Naive thymus-derived CD8-positive, alpha-beta T cell (primary cell): ENCODE measurements around the gene KCP. TPM values are rescaled to one million over a fixed set of nuclear protein-coding genes. Genes with fewer than 3 reads are reported as not detected.
A peak's percentile ranks its signal among the peaks of the same experiment; 100 is the strongest.

ENCODE experiments used
- ATAC-seq, 2 donors: fragments of 150-1000 bp; cut with Tn5 transposase in 1 of 2; sonication (Bioruptor Pico), chemical (Tn5 transposase) in 1 of 2; 1 replicate in 1 of 2; 2 replicates in 1 of 2; pipeline ENCODE4 v1.10.0; 2021; ENCODE audit warnings: mild to moderate bottlenecking in 2 of 2, moderate library complexity in 2 of 2
- POLR2A ChIA-PET: fragments of 350-600 bp; sonication (Branson Sonifier 250); formaldehyde crosslinking; loops from one replicate; lab custom pipeline; 2021; ENCODE audit warnings: antibody characterized with exemption; lab: Charles Lee
- DNase-seq, 10 donors: peaks; one replicate each; pipeline versions ENCODE4 v3.0.0 to v3.0.0-alpha.2; 2020 to 2022
- H3K27ac Mint-ChIP-seq, 10 donors: one replicate each; pipeline ENCODE4 v1.8.0; 2020 to 2022; ENCODE audit warnings: mild to moderate bottlenecking in 10 of 10, mixed read lengths in 10 of 10, moderate library complexity in 4 of 10, inconsistent platforms in 1 of 10
- H3K27me3 Mint-ChIP-seq, 5 donors: one replicate each; pipeline ENCODE4 v1.8.0; 2021 to 2022; ENCODE audit warnings: mixed read lengths in 5 of 5
- H3K36me3 Mint-ChIP-seq, 3 donors: one replicate each; pipeline ENCODE4 v1.8.0; 2020 to 2022; ENCODE audit warnings: mixed read lengths in 3 of 3, mild to moderate bottlenecking in 2 of 3, inconsistent platforms in 1 of 3
- H3K4me1 Mint-ChIP-seq, 4 donors: one replicate each; pipeline ENCODE4 v1.8.0; 2021 to 2022; ENCODE audit warnings: mixed read lengths in 4 of 4
- H3K4me3 Mint-ChIP-seq, 10 donors: one replicate each; pipeline ENCODE4 v1.8.0; 2020 to 2022; ENCODE audit warnings: mild to moderate bottlenecking in 10 of 10, mixed read lengths in 10 of 10, moderate library complexity in 6 of 10, inconsistent platforms in 1 of 10
- H3K9me3 Mint-ChIP-seq, 9 donors: one replicate each; pipeline ENCODE4 v1.8.0; 2020 to 2022; ENCODE audit warnings: mixed read lengths in 9 of 9, mild to moderate bottlenecking in 3 of 9, inconsistent platforms in 1 of 9, moderate library complexity in 1 of 9
- polyA plus RNA-seq, 3 donors: library from polyadenylated mRNA; unstranded; fragments of 300-500 nt; fragmentation: Illumina TruSeq; gene quantifications; one replicate each; pipeline ENCODE4 v1.2.3, GENCODE V29; 2021
- total RNA-seq, 8 experiments: library from RNA in 2 of 8; stranded (reverse) in 2 of 8; gene quantifications; one replicate each; pipeline ENCODE4 v1.2.3 and lab custom pipeline; 2021 to 2026

Gene KCP
- total and polyA plus RNA-seq, 5 experiments from 2014 or later, result 0.29 to 0.33 TPM; not detected in 3

DNA sequence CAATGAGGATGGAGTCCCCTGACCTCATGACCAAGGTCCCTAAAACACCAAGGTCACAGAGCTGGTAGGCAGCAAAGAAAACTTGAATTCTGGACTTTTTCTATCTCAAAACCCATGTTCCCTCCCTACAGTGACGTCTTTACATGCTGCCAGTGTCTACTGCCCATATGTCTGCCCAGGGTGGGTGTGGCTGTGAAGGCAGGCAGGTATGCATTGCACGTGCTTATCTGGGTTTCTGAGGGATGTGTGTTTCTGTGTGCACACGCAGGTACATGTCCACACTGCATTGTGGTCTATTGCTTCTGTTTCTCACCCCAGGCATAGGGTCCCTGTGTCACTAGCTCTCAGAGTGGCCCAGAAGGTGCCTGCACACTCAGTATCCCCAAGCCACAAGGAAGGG, 34.4 kb downstream of the KCP start:
- DNase-seq (no peak), ATAC-seq (no peak)
- POLR2A ChIA-PET, result no interaction called here
- Mint-ChIP-seq H3K36me3 (no peaks in the 10 kb centered on the region), H3K27ac (no peak overlapping the region), H3K4me3 (no peak overlapping the region), H3K4me1 (peaks cover 0 to 3% (median 0%) of the 10 kb centered on the region in 4 donors), H3K9me3 (no peaks in the 10 kb centered on the region), H3K27me3 (peaks cover 0 to 3% (median 0%) of the 10 kb centered on the region in 5 donors)

GRCh38 chr7:128875523-128875948, 35.0 kb downstream of the KCP start:
- ATAC-seq (no peak), DNase-seq (no peak)
- Mint-ChIP-seq H3K9me3 (no peaks in the 10 kb centered on the region), H3K36me3 (no peaks in the 10 kb centered on the region), H3K27me3 (peaks cover 0 to 2% (median 0%) of the 10 kb centered on the region in 5 donors), H3K4me1 (peaks cover 0 to 2% (median under 1%) of the 10 kb centered on the region in 4 donors), H3K4me3 (no peak overlapping the region), H3K27ac (peak overlapping the region in 1 of 10 donors; percentile 37)
- POLR2A ChIA-PET, result no interaction called here

- Mint-ChIP-seq H3K27me3 (peaks cover 0 to 2% (median 0%) of the 10 kb centered on the region in 5 donors), H3K27ac (peak overlapping the region in 1 of 10 donors; percentile 53), H3K4me3 (peak overlapping the region in 1 of 10 donors; percentile 29)
These were observed 36.1 kb downstream of the KCP start for GRCh38 chr7:128874140-128875031.

DNA sequence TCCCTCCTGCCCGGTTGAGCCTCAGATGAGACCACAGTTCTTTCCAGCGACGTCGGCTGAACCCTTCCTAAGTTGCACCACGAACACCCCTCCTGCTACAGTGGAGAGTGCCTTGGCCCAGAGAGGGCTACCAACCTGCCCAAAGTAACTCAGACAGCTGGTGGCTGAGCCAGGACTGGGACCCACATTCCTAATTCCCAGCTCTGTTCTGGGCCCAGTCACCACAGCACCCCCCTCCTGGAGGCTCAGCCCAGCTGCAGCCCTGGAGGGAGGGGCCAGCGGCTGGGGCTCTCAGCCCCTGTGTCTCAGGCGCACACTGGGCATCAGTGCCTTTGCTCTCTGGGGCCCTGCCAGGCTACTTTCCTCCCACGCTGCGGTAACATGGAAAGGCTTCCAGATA, 37.3 kb downstream of the KCP start:
- H3K4me3 Mint-ChIP-seq, result no peak overlapping the region
- POLR2A ChIA-PET, result no interaction called here
- peak overlapping the region in 1 of 10 donors; percentile 53 for H3K27ac Mint-ChIP-seq

More at GRCh38 chr7:128874140-128875031, 36.1 kb downstream of the KCP start:
- POLR2A ChIA-PET, result no interaction called here
- Mint-ChIP-seq H3K36me3 (no peaks in the 10 kb centered on the region), H3K9me3 (no peaks in the 10 kb centered on the region), H3K4me1 (peaks cover 4 to 6% (median 6%) of the 10 kb centered on the region in 4 donors)
- ATAC-seq, result no peak
- DNase-seq, result no peak

GRCh38 chr7:128872394-128872824, 38.1 kb downstream of the KCP start:
- no peak overlapping the region for H3K4me3 Mint-ChIP-seq
- no peaks in the 10 kb centered on the region for H3K9me3 Mint-ChIP-seq
- ATAC-seq, result no peak
- peaks cover 7 to 14% (median 11%) of the 10 kb centered on the region in 4 donors for H3K4me1 Mint-ChIP-seq
- H3K36me3 Mint-ChIP-seq, result peaks cover 0 to 2% (median 0%) of the 10 kb centered on the region in 3 donors
- POLR2A ChIA-PET, result no interaction called here
- peaks cover 0 to 2% (median 0%) of the 10 kb centered on the region in 5 donors for H3K27me3 Mint-ChIP-seq
- DNase-seq, result no peak
- H3K27ac Mint-ChIP-seq, result no peak overlapping the region

More for the DNA sequence above, 37.3 kb downstream of the KCP start:
- Mint-ChIP-seq H3K9me3 (no peaks in the 10 kb centered on the region), H3K36me3 (no peaks in the 10 kb centered on the region), H3K4me1 (peaks cover 4 to 14% (median 7%) of the 10 kb centered on the region in 4 donors), H3K27me3 (peaks cover 0 to 2% (median 0%) of the 10 kb centered on the region in 5 donors)
- DNase-seq, result no peak
- no peak for ATAC-seq

DNA sequence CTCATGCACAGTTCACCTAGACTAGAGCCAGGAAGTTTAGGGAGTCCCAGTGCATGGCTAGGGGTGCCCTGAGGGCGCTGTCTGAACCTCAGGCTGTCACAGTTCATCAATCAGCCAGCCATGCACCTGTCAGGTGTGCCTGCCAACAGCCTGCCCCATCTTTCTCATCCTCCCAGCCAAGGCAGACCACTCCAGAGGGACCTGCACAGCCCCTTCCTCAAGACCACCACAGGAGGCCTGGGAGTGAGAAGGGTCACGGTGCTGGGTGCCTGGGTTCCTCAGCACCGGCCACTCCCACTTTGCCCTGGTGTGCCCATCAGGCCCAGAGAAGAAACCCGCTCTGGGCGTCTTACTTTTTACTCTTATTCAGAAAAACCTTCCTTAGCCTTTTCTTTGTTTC, 39.5 kb downstream of the KCP start:
- POLR2A ChIA-PET, result no interaction called here
- Mint-ChIP-seq H3K36me3 (peaks cover 0 to 2% (median 0%) of the 10 kb centered on the region in 3 donors), H3K9me3 (no peaks in the 10 kb centered on the region), H3K4me3 (peak overlapping the region in 9 of 10 donors; percentile 10 to 91 (median 80)), H3K27me3 (peaks cover 0 to 2% (median 0%) of the 10 kb centered on the region in 5 donors), H3K27ac (peak overlapping the region in 2 of 10 donors; percentile 37 to 72), H3K4me1 (peaks cover 9 to 22% (median 12%) of the 10 kb centered on the region in 4 donors)
- ATAC-seq (no peak), DNase-seq (no peak)

- Mint-ChIP-seq H3K27ac (peak overlapping the region in 4 of 10 donors; percentile 29 to 82 (median 58)), H3K36me3 (peaks cover 0 to 13% (median 3%) of the 10 kb centered on the region in 3 donors), H3K27me3 (peaks cover 0 to 2% (median 0%) of the 10 kb centered on the region in 5 donors), H3K9me3 (no peaks in the 10 kb centered on the region), H3K4me3 (peak overlapping the region; percentile 72 to 91 (median 82)), H3K4me1 (peaks cover 17 to 32% (median 21%) of the 10 kb centered on the region in 4 donors)
- POLR2A ChIA-PET, result interaction anchor here (0.6 kb wide), 1 partner anchor 41 kb away, joined by 3 read pairs; no protein-coding TSS in a partner anchor
- DNase-seq (peak in 3 of 10 donors; percentile 17 to 28 (median 28)), ATAC-seq (peak; percentile 39 to 44)
These were observed 40.6 kb downstream of the KCP start for GRCh38 chr7:128869944-128870285.

GRCh38 chr7:128869138-128869943, 41.2 kb downstream of the KCP start:
- Mint-ChIP-seq H3K27me3 (peaks cover 0 to 2% (median 0%) of the 10 kb centered on the region in 5 donors), H3K4me3 (peak overlapping the region; percentile 59 to 80 (median 69)), H3K4me1 (peaks cover 17 to 36% (median 25%) of the 10 kb centered on the region in 4 donors), H3K9me3 (no peaks in the 10 kb centered on the region), H3K27ac (no peak overlapping the region), H3K36me3 (peaks cover 0 to 13% (median 3%) of the 10 kb centered on the region in 3 donors)
- POLR2A ChIA-PET, result interaction anchor here (0.6 to 1.0 kb wide), 2 partner anchors 10 to 40 kb away, joined by 3 read pairs; no protein-coding TSS in a partner anchor
- DNase-seq, result peak; percentile 14 to 68 (median 42)
- ATAC-seq, result peak; percentile 84 to 85

DNA sequence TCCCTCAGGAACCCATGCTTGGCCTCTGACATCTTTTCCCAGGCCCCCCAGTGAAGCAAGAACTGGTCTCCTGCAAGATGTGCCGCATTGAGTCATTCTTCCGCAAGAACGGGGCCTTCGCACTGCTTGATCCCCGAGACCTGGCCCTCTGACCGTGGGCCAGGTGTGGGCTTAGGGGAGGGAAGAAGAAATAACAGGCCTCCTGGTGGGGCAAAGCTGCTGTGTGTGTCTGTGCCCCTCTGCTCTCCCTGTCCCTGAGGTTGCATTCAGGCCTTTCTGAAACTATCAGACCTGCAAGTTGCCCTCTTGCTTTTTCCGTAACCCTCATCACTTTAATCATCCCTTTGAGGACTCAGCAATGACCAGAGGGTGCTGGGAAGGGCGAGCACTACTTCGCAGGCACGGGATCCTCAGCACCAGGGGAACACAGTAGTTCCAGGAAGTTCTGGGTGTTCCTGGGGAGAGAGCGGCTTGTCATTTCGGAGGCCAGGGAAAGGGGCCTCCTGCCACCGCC, 41.8 kb downstream of the KCP start:
- Mint-ChIP-seq H3K36me3 (peaks cover 0 to 13% (median 3%) of the 10 kb centered on the region in 3 donors), H3K27me3 (peaks cover 0 to 2% (median 0%) of the 10 kb centered on the region in 5 donors), H3K4me1 (peaks cover 18 to 41% (median 28%) of the 10 kb centered on the region in 4 donors), H3K4me3 (peak overlapping the region; percentile 56 to 80 (median 69)), H3K9me3 (no peaks in the 10 kb centered on the region), H3K27ac (no peak overlapping the region)
- DNase-seq, result no peak
- no peak for ATAC-seq
- POLR2A ChIA-PET, result interaction anchor here (1.0 kb wide), 1 partner anchor 10 kb away, joined by 3 read pairs; no protein-coding TSS in a partner anchor

GRCh38 chr7:128867842-128868623, 42.5 kb downstream of the KCP start:
- Mint-ChIP-seq H3K4me3 (peak overlapping the region; percentile 12 to 80 (median 62)), H3K27me3 (peaks cover 0 to under 1% (median 0%) of the 10 kb centered on the region in 5 donors), H3K9me3 (no peaks in the 10 kb centered on the region), H3K27ac (peak overlapping the region in 1 of 10 donors; percentile 13), H3K36me3 (peaks cover 0 to 13% (median 3%) of the 10 kb centered on the region in 3 donors), H3K4me1 (peaks cover 19 to 46% (median 34%) of the 10 kb centered on the region in 4 donors)
- no peak for DNase-seq
- POLR2A ChIA-PET, result interaction anchor here (0.6 to 0.7 kb wide), 2 partner anchors 36 to 1143 kb away, joined by 4 to 9 read pairs; no protein-coding TSS in a partner anchor
- no peak for ATAC-seq

DNA sequence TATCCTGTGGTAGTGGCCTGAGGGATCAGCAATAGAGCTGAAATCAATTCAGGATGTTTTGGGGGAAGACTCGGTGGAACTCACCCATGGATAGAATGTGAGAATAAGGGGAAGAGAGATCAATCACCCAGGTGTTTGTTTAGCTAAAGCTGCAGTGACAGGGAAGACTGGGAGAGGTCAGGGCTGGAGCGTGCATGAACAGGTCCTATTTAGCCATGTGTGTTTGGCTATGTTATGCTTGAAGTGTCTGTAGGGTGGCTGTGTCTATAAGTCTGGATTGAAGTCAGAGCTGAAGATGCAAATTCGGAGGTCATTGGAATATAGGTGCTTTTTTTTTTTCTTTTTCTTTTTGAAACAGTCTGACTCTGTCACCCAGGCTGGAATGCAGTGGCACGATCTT, 43.3 kb downstream of the KCP start:
- Mint-ChIP-seq H3K27me3 (peaks cover 0 to 3% (median 0%) of the 10 kb centered on the region in 5 donors), H3K4me1 (peaks cover 24 to 52% (median 42%) of the 10 kb centered on the region in 4 donors), H3K4me3 (peak overlapping the region in 6 of 10 donors; percentile 3 to 64 (median 30)), H3K27ac (peak overlapping the region in 3 of 10 donors; percentile 7 to 71 (median 10)), H3K36me3 (peaks cover 0 to 13% (median 3%) of the 10 kb centered on the region in 3 donors), H3K9me3 (no peaks in the 10 kb centered on the region)
- POLR2A ChIA-PET, result interaction anchor here (0.6 to 0.7 kb wide), 2 partner anchors 35 to 1144 kb away, joined by 4 to 9 read pairs; no protein-coding TSS in a partner anchor
- ATAC-seq, result no peak
- DNase-seq, result no peak
